CD4-positive, alpha-beta memory T cell (primary cell): ENCODE data around the gene WDR93. TPM values are rescaled to one million over a fixed set of nuclear protein-coding genes. Genes with fewer than 3 reads are reported as not detected.
"Not testable (repeated sequence)": the region's sequence is repeated elsewhere in the genome, so short reads cannot be mapped to it uniquely, and the experiment has no call there.

Source experiments
- CTCF ChIA-PET: fragments of 350-600 bp; sonication (Branson Sonifier 250); formaldehyde crosslinking; loops from one replicate; lab custom pipeline; 2021; ENCODE audit warnings: inconsistent platforms; ENCODE audit not compliant: partially characterized antibody; lab: Charles Lee
- POLR2A ChIA-PET: fragments of 350-600 bp; sonication (Branson Sonifier 250); formaldehyde crosslinking; loops from one replicate; lab custom pipeline; 2021; ENCODE audit not compliant: partially characterized antibody; lab: Charles Lee
- DNase-seq, 5 donors: peaks; one replicate each; pipeline versions ENCODE4 v3.0.0 to v3.0.0-alpha.2; 2020 to 2022; ENCODE audit warnings: mixed read lengths in 1 of 5
- H3K27ac ChIP-seq: one replicate; pipeline ENCODE4 v1.7.0; 2013; ENCODE audit warnings: low read depth, low read length
- H3K27me3 ChIP-seq: 2 replicates; pipeline ENCODE4 v1.7.0; 2013; ENCODE audit warnings: mild to moderate bottlenecking, low read length, moderate library complexity; ENCODE audit not compliant: insufficient read depth
- H3K36me3 ChIP-seq: 2 replicates; pipeline ENCODE4 v1.7.0; 2013; ENCODE audit warnings: mild to moderate bottlenecking, low read length, moderate library complexity; ENCODE audit not compliant: insufficient read depth
- H3K4me1 ChIP-seq: 2 replicates; pipeline ENCODE4 v1.7.0; 2013; ENCODE audit warnings: mild to moderate bottlenecking, low read length, moderate library complexity; ENCODE audit not compliant: insufficient read depth
- H3K4me3 ChIP-seq, 2 donors: one replicate each; pipeline ENCODE4 v1.7.0; 2013; ENCODE audit warnings: low read length in 2 of 2, mild to moderate bottlenecking in 1 of 2
- H3K9me3 ChIP-seq, 2 donors: one replicate each; pipeline ENCODE4 v1.7.0; 2013; ENCODE audit warnings: low read length in 2 of 2, control low read depth in 1 of 2; ENCODE audit not compliant: control insufficient read depth in 1 of 2
- H3K27ac Mint-ChIP-seq, 7 donors: one replicate each; pipeline ENCODE4 v1.8.0; 2020 to 2021; ENCODE audit warnings: mixed read lengths in 7 of 7, mild to moderate bottlenecking in 6 of 7, inconsistent platforms in 3 of 7, moderate library complexity in 3 of 7
- H3K27me3 Mint-ChIP-seq, 2 donors: one replicate each; pipeline ENCODE4 v1.8.0; 2020 to 2021; ENCODE audit warnings: mixed read lengths in 2 of 2
- H3K36me3 Mint-ChIP-seq, 2 donors: one replicate each; pipeline ENCODE4 v1.8.0; 2020 to 2021; ENCODE audit warnings: mixed read lengths in 2 of 2, inconsistent platforms in 1 of 2, mild to moderate bottlenecking in 1 of 2
- H3K4me1 Mint-ChIP-seq, 4 donors: one replicate each; pipeline ENCODE4 v1.8.0; 2020 to 2021; ENCODE audit warnings: mixed read lengths in 4 of 4, mild to moderate bottlenecking in 1 of 4
- H3K4me3 Mint-ChIP-seq, 8 donors: one replicate each; pipeline ENCODE4 v1.8.0; 2020 to 2021; ENCODE audit warnings: mixed read lengths in 8 of 8, mild to moderate bottlenecking in 7 of 8, moderate library complexity in 6 of 8, inconsistent platforms in 3 of 8
- H3K9me3 Mint-ChIP-seq, 8 donors: one replicate each; pipeline ENCODE4 v1.8.0; 2020 to 2021; ENCODE audit warnings: mixed read lengths in 8 of 8, mild to moderate bottlenecking in 5 of 8, inconsistent platforms in 3 of 8, moderate library complexity in 1 of 8
- intact Hi-C: fragments of 100-400 bp; cut with micrococcal nuclease; formaldehyde crosslinking; loops from one replicate; pipeline ENCODE4 v1.15.1; 2023
- polyA plus RNA-seq, 2 donors: library from polyadenylated mRNA; unstranded; fragments of 300-500 nt; fragmentation: Illumina TruSeq; gene quantifications; one replicate each; pipeline ENCODE4 v1.2.3, GENCODE V29; 2021
- total RNA-seq, 2 experiments: library from RNA; stranded (reverse); gene quantifications; one replicate each; pipeline ENCODE4 v1.2.3, GENCODE V29; 2021

WDR93 gene
- total and polyA plus RNA-seq, 4 experiments from 2014 or later, result not detected

DNA sequence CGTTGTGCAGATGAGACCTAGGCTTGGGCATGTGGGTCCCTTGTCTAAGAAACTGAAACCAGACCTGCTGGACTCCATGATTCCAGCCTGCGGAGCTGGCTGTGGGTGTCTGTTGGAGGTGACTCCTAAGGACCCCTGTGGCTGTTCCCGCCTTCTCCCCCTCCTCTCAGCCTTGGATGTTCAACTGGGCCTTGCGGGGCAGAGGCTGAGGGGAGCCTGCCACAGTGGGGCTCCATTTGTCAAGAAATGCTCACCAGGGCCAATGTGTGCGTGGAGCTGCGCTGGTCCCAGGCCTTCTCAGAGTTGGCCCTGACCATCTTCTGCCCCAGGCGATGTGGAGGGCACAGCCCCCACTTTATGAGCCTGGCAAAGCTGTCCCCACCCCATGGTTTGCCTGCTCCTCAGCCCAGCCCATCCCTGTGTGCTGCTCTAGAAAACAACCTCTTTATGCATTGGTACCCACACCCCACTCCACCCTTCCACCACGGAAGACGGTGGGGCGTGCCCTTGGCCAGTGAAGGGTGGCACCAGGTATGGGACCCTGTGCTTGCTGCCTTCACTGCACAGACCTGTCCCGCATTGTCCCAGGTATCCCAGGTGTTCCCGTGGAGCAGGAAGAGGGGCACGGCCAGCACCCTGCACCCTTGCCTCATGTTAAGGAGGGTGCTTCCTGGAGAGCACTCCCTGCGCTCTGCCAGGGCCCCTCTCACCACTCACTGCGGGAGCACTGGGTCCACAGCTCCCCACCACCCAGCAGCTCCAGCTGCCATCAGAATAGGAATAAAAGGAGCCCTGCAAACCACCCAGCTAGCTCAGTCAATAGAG, 93.5 kb downstream of the WDR93 start:
- H3K4me1 Mint-ChIP-seq, result peaks cover 0 to 5% (median 0%) of the 10 kb centered on the region in 4 donors
- no peak overlapping the region for H3K27ac Mint-ChIP-seq
- ChIA-PET CTCF (interaction anchor here (1.5 kb wide), 1 partner anchor 23 kb away, joined by 4 read pairs; no protein-coding TSS in a partner anchor), POLR2A (no interaction called here)
- Histone ChIP-seq H3K36me3 (no peaks in the 10 kb centered on the region), H3K9me3 (no peaks in the 10 kb centered on the region), H3K27ac (no peak overlapping the region), H3K27me3 (no peaks in the 10 kb centered on the region), H3K4me3 (no peak overlapping the region), H3K4me1 (no peaks in the 10 kb centered on the region)
- H3K27me3 Mint-ChIP-seq, result peaks cover 10 to 17% of the 10 kb centered on the region in 2 donors
- H3K36me3 Mint-ChIP-seq, result peaks cover 0 to 7% of the 10 kb centered on the region in 2 donors
- intact Hi-C loops, result no loop called here
- peaks cover 0 to 13% (median 8%) of the 10 kb centered on the region in 8 donors for H3K9me3 Mint-ChIP-seq
- no peak overlapping the region for H3K4me3 Mint-ChIP-seq
- no peak for DNase-seq

- Mint-ChIP-seq H3K9me3 (peaks cover 0 to 13% (median 8%) of the 10 kb centered on the region in 8 donors), H3K27ac (no peak overlapping the region), H3K27me3 (peaks cover 10 to 17% of the 10 kb centered on the region in 2 donors), H3K4me3 (no peak overlapping the region), H3K4me1 (peaks cover 0 to 5% (median 0%) of the 10 kb centered on the region in 4 donors), H3K36me3 (peaks cover 0 to 7% of the 10 kb centered on the region in 2 donors)
- intact Hi-C loops, result no loop called here
- Histone ChIP-seq H3K9me3 (no peaks in the 10 kb centered on the region), H3K36me3 (no peaks in the 10 kb centered on the region), H3K4me1 (no peaks in the 10 kb centered on the region), H3K27me3 (no peaks in the 10 kb centered on the region), H3K27ac (no peak overlapping the region), H3K4me3 (no peak overlapping the region)
- ChIA-PET POLR2A (no interaction called here), CTCF (no interaction called here)
- no peak for DNase-seq
These were observed 94.0 kb downstream of the WDR93 start for GRCh38 chr15:89784686-89784960.

DNA sequence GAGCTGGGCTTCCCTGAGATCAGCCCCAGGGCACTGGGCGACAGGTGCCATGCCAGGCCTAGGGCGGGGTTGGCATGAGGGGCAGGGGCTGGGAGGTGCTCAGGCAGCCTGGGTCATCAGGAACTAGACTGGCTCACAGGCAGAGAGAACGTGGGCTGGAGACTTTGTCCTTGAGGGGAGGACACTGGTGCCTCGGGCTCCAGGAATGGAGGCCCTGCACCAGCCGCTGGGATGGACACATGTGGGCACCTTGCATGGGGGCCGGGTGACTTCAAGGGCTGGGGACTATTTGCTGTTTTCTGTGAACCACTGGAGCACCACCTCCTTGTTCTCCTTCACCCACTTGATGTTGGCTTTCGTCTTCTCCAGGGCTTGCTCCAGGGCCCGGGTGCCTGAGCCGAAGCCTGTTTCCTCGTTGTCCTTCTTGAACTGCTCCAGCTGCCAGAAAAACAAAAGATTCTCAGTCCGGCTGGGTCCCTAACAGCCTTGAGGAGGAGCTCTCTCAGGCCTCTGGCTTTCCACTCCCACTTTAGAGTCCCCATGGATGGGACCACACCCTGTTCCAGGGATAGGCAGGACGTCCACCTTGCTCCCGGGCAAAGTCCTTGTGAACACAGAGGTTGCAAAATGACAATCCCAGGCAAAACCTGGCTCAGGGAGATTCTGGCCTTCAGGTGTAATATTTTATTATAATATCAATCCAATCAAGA, 94.6 kb downstream of the WDR93 start:
- Mint-ChIP-seq H3K27ac (no peak overlapping the region), H3K4me3 (no peak overlapping the region)
- intact Hi-C loops, result no loop called here

DNA sequence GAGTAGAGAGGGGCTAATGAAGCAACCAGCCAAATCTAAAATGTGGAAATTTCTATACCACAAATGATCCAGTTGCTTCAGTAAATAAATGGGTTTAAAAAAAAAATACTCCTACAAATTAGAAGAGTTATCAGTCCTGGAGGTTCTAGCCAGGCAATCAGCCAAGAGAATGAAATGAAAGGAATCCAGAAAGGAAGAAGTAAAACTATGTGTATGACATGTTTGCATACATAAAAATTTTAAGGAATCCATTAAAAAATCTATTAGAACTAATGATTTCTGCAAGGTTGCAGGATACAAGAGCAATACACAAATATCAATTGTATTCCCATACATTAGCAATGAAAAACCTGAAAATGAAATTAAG, 95.1 kb downstream of the WDR93 start:
- no peaks in the 10 kb centered on the region for H3K27me3 ChIP-seq
- Mint-ChIP-seq H3K4me1 (peaks cover 0 to under 1% (median 0%) of the 10 kb centered on the region in 4 donors), H3K36me3 (peaks cover 0 to 7% of the 10 kb centered on the region in 2 donors), H3K4me3 (no peak overlapping the region), H3K9me3 (peaks cover 0 to 13% (median 8%) of the 10 kb centered on the region in 8 donors), H3K27me3 (peaks cover 4 to 20% of the 10 kb centered on the region in 2 donors), H3K27ac (no peak overlapping the region)
- ChIA-PET CTCF (no interaction called here), POLR2A (no interaction called here)
- H3K4me3 ChIP-seq, result no peak overlapping the region
- no peaks in the 10 kb centered on the region for H3K9me3 ChIP-seq
- H3K27ac ChIP-seq, result no peak overlapping the region
- no peaks in the 10 kb centered on the region for H3K36me3 ChIP-seq
- no peak for DNase-seq
- H3K4me1 ChIP-seq, result no peaks in the 10 kb centered on the region
- intact Hi-C loops, result no loop called here

More for the DNA sequence above, 94.6 kb downstream of the WDR93 start:
- Mint-ChIP-seq H3K27me3 (peaks cover 10 to 19% of the 10 kb centered on the region in 2 donors), H3K36me3 (peaks cover 0 to 7% of the 10 kb centered on the region in 2 donors), H3K9me3 (peaks cover 0 to 13% (median 8%) of the 10 kb centered on the region in 8 donors), H3K4me1 (peaks cover 0 to 5% (median 0%) of the 10 kb centered on the region in 4 donors)
- DNase-seq, result no peak
- POLR2A ChIA-PET, result no interaction called here
- Histone ChIP-seq H3K36me3 (no peaks in the 10 kb centered on the region), H3K4me1 (no peaks in the 10 kb centered on the region), H3K27ac (no peak overlapping the region), H3K27me3 (no peaks in the 10 kb centered on the region), H3K4me3 (no peak overlapping the region), H3K9me3 (no peaks in the 10 kb centered on the region)
- CTCF ChIA-PET, result no interaction called here

GRCh38 chr15:89787944-89788343, 97.3 kb downstream of the WDR93 start:
- Histone ChIP-seq H3K36me3 (no peaks in the 10 kb centered on the region), H3K9me3 (no peaks in the 10 kb centered on the region), H3K4me1 (no peaks in the 10 kb centered on the region), H3K4me3 (no peak overlapping the region), H3K27me3 (no peaks in the 10 kb centered on the region), H3K27ac (no peak overlapping the region)
- POLR2A ChIA-PET, result no interaction called here
- H3K27ac Mint-ChIP-seq, result no peak overlapping the region
- peaks cover 2 to 17% of the 10 kb centered on the region in 2 donors for H3K27me3 Mint-ChIP-seq
- H3K9me3 Mint-ChIP-seq, result peaks cover 0 to 14% (median 8%) of the 10 kb centered on the region in 8 donors
- DNase-seq, result no peak
- CTCF ChIA-PET, result interaction anchor here (0.7 kb wide), 1 partner anchor 14 kb away, joined by 3 read pairs; no protein-coding TSS in a partner anchor
- no peaks in the 10 kb centered on the region for H3K4me1 Mint-ChIP-seq
- intact Hi-C loops, result no loop called here
- peaks cover 0 to 7% of the 10 kb centered on the region in 2 donors for H3K36me3 Mint-ChIP-seq
- H3K4me3 Mint-ChIP-seq, result no peak overlapping the region

DNA sequence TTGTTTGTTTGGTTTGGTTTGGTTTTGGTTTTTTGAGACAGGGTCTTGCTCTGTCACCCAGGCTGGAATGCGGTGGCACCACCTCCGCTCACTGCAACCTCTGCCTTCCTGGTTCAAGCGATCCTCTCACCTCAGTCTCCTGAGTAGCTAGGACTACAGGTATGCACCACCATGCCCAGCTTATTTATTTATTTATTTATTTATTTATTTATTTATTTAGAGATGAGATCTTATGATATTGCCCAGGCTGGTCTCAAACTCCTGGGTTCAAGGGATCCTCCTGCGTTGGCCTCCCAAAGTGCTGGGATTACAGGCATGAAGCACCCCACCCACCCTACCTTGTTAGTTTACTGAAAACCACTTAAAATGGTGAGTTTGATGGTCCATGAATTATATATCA, 98.0 kb downstream of the WDR93 start:
- H3K27ac Mint-ChIP-seq, H3K27me3 ChIP-seq, H3K27ac ChIP-seq, H3K36me3 ChIP-seq, H3K9me3 ChIP-seq, H3K4me3 Mint-ChIP-seq, intact Hi-C loops, DNase-seq, H3K4me1 ChIP-seq, H3K4me3 ChIP-seq, H3K36me3 Mint-ChIP-seq, H3K4me1 Mint-ChIP-seq, POLR2A ChIA-PET: not testable (repeated sequence)
- CTCF ChIA-PET, result interaction anchor here (0.7 kb wide), 1 partner anchor 15 kb away, joined by 3 read pairs; no protein-coding TSS in a partner anchor
- peaks cover 3 to 13% of the 10 kb centered on the region in 2 donors for H3K27me3 Mint-ChIP-seq
- peaks cover 0 to 15% (median 8%) of the 10 kb centered on the region in 8 donors for H3K9me3 Mint-ChIP-seq

- no peaks in the 10 kb centered on the region for H3K9me3 ChIP-seq
- CTCF ChIA-PET, result no interaction called here
- no peak overlapping the region for H3K4me3 Mint-ChIP-seq
- H3K36me3 Mint-ChIP-seq, result peaks cover 0 to 7% of the 10 kb centered on the region in 2 donors
- peaks cover 0 to 15% (median 9%) of the 10 kb centered on the region in 8 donors for H3K9me3 Mint-ChIP-seq
- H3K27ac ChIP-seq, result no peak overlapping the region
- H3K36me3 ChIP-seq, result no peaks in the 10 kb centered on the region
- no peaks in the 10 kb centered on the region for H3K4me1 Mint-ChIP-seq
- no peak overlapping the region for H3K27ac Mint-ChIP-seq
- no peak overlapping the region for H3K4me3 ChIP-seq
- peaks cover 5 to 16% of the 10 kb centered on the region in 2 donors for H3K27me3 Mint-ChIP-seq
- POLR2A ChIA-PET, result no interaction called here
- no peak for DNase-seq
- no peaks in the 10 kb centered on the region for H3K4me1 ChIP-seq
- H3K27me3 ChIP-seq, result no peaks in the 10 kb centered on the region
- intact Hi-C loops, result no loop called here
These were observed 99.6 kb downstream of the WDR93 start for GRCh38 chr15:89790206-89790605.
